Choroid plexus epithelial cell (primary cell): ENCODE data around the gene DSC1.
A peak's percentile ranks its signal among the peaks of the same experiment; 100 is the strongest.

Experiments used
- DNase-seq: peaks from one replicate; pipeline ENCODE4 v3.0.0-alpha.2; 2010; ENCODE audit warnings: low read depth
- H3K4me3 ChIP-seq: 2 replicates; pipeline ENCODE4 v1.5.1; 2011; ENCODE audit warnings: low read depth, mild to moderate bottlenecking, control low read depth, low read length, moderate library complexity
- TF ChIP-seq, protein P1 (sequence below): conservative IDR thresholded peaks from 2 replicates; pipeline ENCODE4 v1.5.1; 2011; ENCODE audit warnings: low read depth, mild to moderate bottlenecking, control low read depth, inconsistent platforms, low read length, moderate library complexity

The DSC1 gene, protein sequence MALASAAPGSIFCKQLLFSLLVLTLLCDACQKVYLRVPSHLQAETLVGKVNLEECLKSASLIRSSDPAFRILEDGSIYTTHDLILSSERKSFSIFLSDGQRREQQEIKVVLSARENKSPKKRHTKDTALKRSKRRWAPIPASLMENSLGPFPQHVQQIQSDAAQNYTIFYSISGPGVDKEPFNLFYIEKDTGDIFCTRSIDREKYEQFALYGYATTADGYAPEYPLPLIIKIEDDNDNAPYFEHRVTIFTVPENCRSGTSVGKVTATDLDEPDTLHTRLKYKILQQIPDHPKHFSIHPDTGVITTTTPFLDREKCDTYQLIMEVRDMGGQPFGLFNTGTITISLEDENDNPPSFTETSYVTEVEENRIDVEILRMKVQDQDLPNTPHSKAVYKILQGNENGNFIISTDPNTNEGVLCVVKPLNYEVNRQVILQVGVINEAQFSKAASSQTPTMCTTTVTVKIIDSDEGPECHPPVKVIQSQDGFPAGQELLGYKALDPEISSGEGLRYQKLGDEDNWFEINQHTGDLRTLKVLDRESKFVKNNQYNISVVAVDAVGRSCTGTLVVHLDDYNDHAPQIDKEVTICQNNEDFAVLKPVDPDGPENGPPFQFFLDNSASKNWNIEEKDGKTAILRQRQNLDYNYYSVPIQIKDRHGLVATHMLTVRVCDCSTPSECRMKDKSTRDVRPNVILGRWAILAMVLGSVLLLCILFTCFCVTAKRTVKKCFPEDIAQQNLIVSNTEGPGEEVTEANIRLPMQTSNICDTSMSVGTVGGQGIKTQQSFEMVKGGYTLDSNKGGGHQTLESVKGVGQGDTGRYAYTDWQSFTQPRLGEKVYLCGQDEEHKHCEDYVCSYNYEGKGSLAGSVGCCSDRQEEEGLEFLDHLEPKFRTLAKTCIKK

DNA sequence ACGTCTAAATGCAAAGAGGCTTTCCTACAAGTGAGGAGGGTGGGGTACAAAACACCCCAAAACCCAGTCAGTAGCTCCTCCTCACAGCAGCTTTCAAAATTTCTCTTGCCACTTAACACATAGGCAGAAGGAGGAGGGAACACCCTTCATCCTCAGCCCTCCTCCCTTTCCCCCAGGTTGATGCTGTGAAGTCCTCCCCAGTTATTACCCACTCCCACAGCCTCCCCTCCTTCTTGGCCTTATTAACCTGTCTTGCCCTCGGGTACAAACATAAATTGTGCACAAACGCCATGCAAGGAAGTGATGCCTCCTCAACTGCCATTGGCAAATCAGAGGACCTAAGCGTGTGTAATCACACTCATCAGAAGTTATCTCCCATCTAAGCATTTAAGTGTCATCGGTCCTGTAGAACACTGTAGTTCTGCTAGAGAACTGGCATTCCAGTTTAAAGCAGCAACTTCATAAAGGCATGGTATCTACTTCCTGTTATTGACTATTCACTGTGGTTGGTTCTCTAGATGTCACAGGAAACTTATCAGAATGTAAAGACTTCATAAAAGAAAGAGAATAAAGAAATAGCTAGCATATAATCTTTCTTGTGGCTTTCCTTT, at the start of gene DSC1:
DSC1 (minus strand) TSS at position 32 of the 611 bp plus-strand sequence. CDS start 262 bp downstream, outside the sequence.
- TF ChIP-seq, protein P1, sequence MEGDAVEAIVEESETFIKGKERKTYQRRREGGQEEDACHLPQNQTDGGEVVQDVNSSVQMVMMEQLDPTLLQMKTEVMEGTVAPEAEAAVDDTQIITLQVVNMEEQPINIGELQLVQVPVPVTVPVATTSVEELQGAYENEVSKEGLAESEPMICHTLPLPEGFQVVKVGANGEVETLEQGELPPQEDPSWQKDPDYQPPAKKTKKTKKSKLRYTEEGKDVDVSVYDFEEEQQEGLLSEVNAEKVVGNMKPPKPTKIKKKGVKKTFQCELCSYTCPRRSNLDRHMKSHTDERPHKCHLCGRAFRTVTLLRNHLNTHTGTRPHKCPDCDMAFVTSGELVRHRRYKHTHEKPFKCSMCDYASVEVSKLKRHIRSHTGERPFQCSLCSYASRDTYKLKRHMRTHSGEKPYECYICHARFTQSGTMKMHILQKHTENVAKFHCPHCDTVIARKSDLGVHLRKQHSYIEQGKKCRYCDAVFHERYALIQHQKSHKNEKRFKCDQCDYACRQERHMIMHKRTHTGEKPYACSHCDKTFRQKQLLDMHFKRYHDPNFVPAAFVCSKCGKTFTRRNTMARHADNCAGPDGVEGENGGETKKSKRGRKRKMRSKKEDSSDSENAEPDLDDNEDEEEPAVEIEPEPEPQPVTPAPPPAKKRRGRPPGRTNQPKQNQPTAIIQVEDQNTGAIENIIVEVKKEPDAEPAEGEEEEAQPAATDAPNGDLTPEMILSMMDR, result no peak
- H3K4me3 ChIP-seq, result no peak within 1 kb of the TSS
- no peak for DNase-seq

GRCh38 chr18:31211047-31211446, 48.4 kb upstream of the DSC1 start:
- no peak overlapping the region for H3K4me3 ChIP-seq
- no peak for DNase-seq

DNA sequence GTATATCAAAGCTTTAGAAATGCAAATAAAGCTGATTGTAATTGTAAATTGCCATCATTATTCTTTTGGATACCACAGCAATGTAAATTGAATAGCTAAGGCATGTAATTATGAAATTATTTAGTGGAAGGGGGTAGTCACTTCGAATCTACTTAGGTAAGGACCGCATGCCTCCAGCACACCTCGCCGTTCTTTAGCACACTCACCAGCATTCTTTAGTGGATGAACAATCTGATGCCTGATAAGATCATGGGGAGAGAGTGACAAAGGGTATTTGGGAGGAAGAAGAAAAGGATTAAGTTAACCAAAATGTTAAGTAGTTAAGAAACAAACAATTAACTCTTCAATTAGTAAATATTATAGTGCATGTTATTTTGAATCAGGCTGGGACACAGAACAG, 46.4 kb upstream of the DSC1 start:
- DNase-seq, result no peak
- no peak overlapping the region for H3K4me3 ChIP-seq
- TF ChIP-seq, protein P1, result no peak

More at GRCh38 chr18:31211047-31211446, 48.4 kb upstream of the DSC1 start:
- TF ChIP-seq, protein P1, result no peak

GRCh38 chr18:31207391-31207790, 44.7 kb upstream of the DSC1 start:
- no peak for DNase-seq
- H3K4me3 ChIP-seq, result no peak overlapping the region
- TF ChIP-seq, protein P1, result no peak

- DNase-seq, result peak; percentile 4
- TF ChIP-seq, protein P1, result peak; percentile 1
- H3K4me3 ChIP-seq, result no peak overlapping the region
Observed at GRCh38 chr18:31206787-31207381, 44.2 kb upstream of the DSC1 start.

DNA sequence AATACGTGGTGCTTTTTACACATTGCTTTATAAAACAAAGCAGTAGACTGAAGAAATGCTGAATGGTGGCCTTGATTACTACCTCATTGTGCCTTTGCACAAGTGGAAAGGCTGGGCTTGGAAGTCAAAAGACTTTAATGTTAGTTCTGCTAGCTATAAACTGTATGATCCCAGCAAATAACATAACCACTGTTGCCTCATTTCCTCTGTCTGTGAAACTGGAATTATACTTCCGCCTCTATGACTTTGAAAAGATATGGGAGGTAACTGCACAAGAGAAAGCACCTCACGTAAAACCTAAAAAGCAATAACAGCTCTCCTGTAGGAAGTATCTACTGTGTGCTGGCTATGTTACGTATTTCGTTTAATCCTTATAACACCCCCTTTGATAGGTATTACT, 43.4 kb upstream of the DSC1 start:
- TF ChIP-seq, protein P1, result no peak
- DNase-seq, result no peak
- no peak overlapping the region for H3K4me3 ChIP-seq
